OCI-LY1 (cell line): ENCODE results near the gene LHFPL5.

ENCODE experiments used
- H2AFZ ChIP-seq: fragments of 200-600 bp; sonication (generic), shearing (Covaris generic); 2 replicates; pipeline ENCODE4 v1.6.0; 2014; ENCODE audit warnings: antibody characterized with exemption, mild to moderate bottlenecking, low read length
- H3F3A ChIP-seq: fragments of 200-600 bp; sonication (generic), shearing (Covaris generic); 2 replicates; pipeline ENCODE4 v1.6.0; 2014; ENCODE audit warnings: mild to moderate bottlenecking, antibody characterized with exemption, low read length, moderate library complexity; ENCODE audit not compliant: insufficient read depth
- H3K27ac ChIP-seq: fragments of 200-600 bp; sonication (generic); 2 replicates; pipeline ENCODE4 v1.5.1; 2014; ENCODE audit warnings: low read length, mixed run types, mild to moderate bottlenecking, low read depth; ENCODE audit not compliant: poor library complexity, severe bottlenecking
- H3K27me3 ChIP-seq: fragments of 200-600 bp; sonication (generic); 2 replicates; pipeline ENCODE4 v1.6.0; 2014; ENCODE audit warnings: antibody characterized with exemption, mild to moderate bottlenecking, low read length, moderate library complexity; ENCODE audit not compliant: insufficient read depth
- H3K36me3 ChIP-seq: fragments of 200-600 bp; sonication (generic); 2 replicates; pipeline ENCODE4 v1.6.1; 2014; ENCODE audit warnings: mild to moderate bottlenecking, antibody characterized with exemption, low read length, moderate library complexity, mixed read lengths; ENCODE audit not compliant: insufficient read depth
- H3K4me1 ChIP-seq: fragments of 200-600 bp; sonication (generic); 2 replicates; pipeline ENCODE4 v1.5.1; 2014; ENCODE audit warnings: mild to moderate bottlenecking, low read length, moderate library complexity; ENCODE audit not compliant: insufficient read depth, severe bottlenecking
- H3K4me2 ChIP-seq: fragments of 200-600 bp; sonication (generic), shearing (Covaris generic); 2 replicates; pipeline ENCODE4 v1.6.1; 2014; ENCODE audit warnings: low read length
- H3K4me3 ChIP-seq: fragments of 200-600 bp; sonication (generic); 2 replicates; pipeline ENCODE4 v1.5.1; 2014; ENCODE audit warnings: low read length, low read depth, mild to moderate bottlenecking, mixed read lengths; ENCODE audit not compliant: poor library complexity, severe bottlenecking
- H3K79me2 ChIP-seq: fragments of 200-600 bp; shearing (Covaris generic); 2 replicates; pipeline ENCODE4 v1.6.1; 2016; ENCODE audit warnings: mixed run types, low read length, mixed read lengths; ENCODE audit not compliant: insufficient read depth
- H3K9ac ChIP-seq: fragments of 200-600 bp; sonication (generic), shearing (Covaris generic); 2 replicates; pipeline ENCODE4 v1.6.1; 2014; ENCODE audit warnings: mild to moderate bottlenecking, low read length, mixed read lengths
- H3K9me2 ChIP-seq: fragments of 200-600 bp; sonication (generic), shearing (Covaris generic); 2 replicates; pipeline ENCODE4 v1.6.1; 2014; ENCODE audit warnings: low read depth, mild to moderate bottlenecking, low read length, mixed read lengths
- H3K9me3 ChIP-seq: fragments of 200-600 bp; shearing (Covaris generic); 2 replicates; pipeline ENCODE4 v1.6.1; 2014; ENCODE audit warnings: low read length, mixed read lengths
- H4K20me1 ChIP-seq: fragments of 200-600 bp; sonication (generic), shearing (Covaris generic); 2 replicates; pipeline ENCODE4 v1.6.0; 2016; ENCODE audit warnings: mild to moderate bottlenecking, low read length; ENCODE audit not compliant: insufficient read depth
- CTCF ChIP-seq: fragments of 200-600 bp; sonication (generic), shearing (Covaris generic); IDR thresholded peaks from 2 replicates; pipeline ENCODE4 v1.5.1; 2017; ENCODE audit warnings: mild to moderate bottlenecking, antibody characterized with exemption, low read length, moderate library complexity, mixed read lengths
- EZH2 ChIP-seq: fragments of 200-600 bp; sonication (generic), shearing (Covaris generic); IDR thresholded peaks from 2 replicates; pipeline ENCODE4 v1.8.0; 2017; ENCODE audit warnings: borderline replicate concordance, mixed run types, mild to moderate bottlenecking, antibody characterized with exemption, low read length, moderate library complexity, mixed read lengths

Gene LHFPL5

GRCh38 chr6:35804996-35805736 lies at the start of gene LHFPL5:
Gene LHFPL5, plus strand, starts transcription at chr6:35805352. Its CDS starts 319 bp downstream, at chr6:35805671.
- Histone ChIP-seq H3K27me3 (no peaks in the 10 kb centered on the region), H3K4me2 (peak within 1 kb of the TSS; percentile 27; the same call in 1 of the 2 replicates), H3K9me3 (no peaks in the 10 kb centered on the region), H4K20me1 (no peaks in the 10 kb centered on the region), H3K9me2 (no peaks in the 10 kb centered on the region), H3K79me2 (no peaks in the 10 kb centered on the region), H3K27ac (no peak within 1 kb of the TSS), H3K4me1 (no peaks in the 10 kb centered on the region), H2AFZ (no peak within 1 kb of the TSS), H3K9ac (no peak within 1 kb of the TSS), H3K4me3 (no peak within 1 kb of the TSS), H3F3A (no peaks in the 10 kb centered on the region), H3K36me3 (no peaks in the 10 kb centered on the region)
- no peak for TF ChIP-seq CTCF
- no peak for TF ChIP-seq EZH2

- Histone ChIP-seq H3K9me3 (no peaks in the 10 kb centered on the region), H3K9ac (no peak overlapping the region), H3K27ac (no peak overlapping the region), H3K9me2 (no peaks in the 10 kb centered on the region), H3K4me2 (no peak overlapping the region), H3K27me3 (peaks cover 7% of the 10 kb centered on the region; the same call in 1 of the 2 replicates), H3K36me3 (no peaks in the 10 kb centered on the region), H3K4me1 (no peaks in the 10 kb centered on the region), H3K4me3 (no peak overlapping the region), H3F3A (no peaks in the 10 kb centered on the region), H3K79me2 (no peaks in the 10 kb centered on the region), H2AFZ (no peak overlapping the region), H4K20me1 (no peaks in the 10 kb centered on the region)
- peak; percentile 46 for TF ChIP-seq CTCF
- no peak for TF ChIP-seq EZH2
Measured at GRCh38 chr6:35757456-35758123, 47.6 kb upstream of the LHFPL5 start.

- Histone ChIP-seq H3K4me3 (no peak overlapping the region), H3K9ac (no peak overlapping the region), H3K4me2 (no peak overlapping the region), H3F3A (no peaks in the 10 kb centered on the region), H3K36me3 (no peaks in the 10 kb centered on the region), H2AFZ (no peak overlapping the region), H4K20me1 (no peaks in the 10 kb centered on the region), H3K79me2 (no peaks in the 10 kb centered on the region), H3K4me1 (peaks cover 5% of the 10 kb centered on the region), H3K27ac (no peak overlapping the region), H3K9me3 (no peaks in the 10 kb centered on the region), H3K27me3 (peaks cover 13% of the 10 kb centered on the region), H3K9me2 (no peaks in the 10 kb centered on the region)
- TF ChIP-seq EZH2 (no peak), CTCF (no peak)
Measured at GRCh38 chr6:35759426-35759825, 45.7 kb upstream of the LHFPL5 start.
